Measurements from ENCODE around the gene CIAO1. TPM values are rescaled to one million over a fixed set of nuclear protein-coding genes. Genes with fewer than 3 reads are reported as not detected.

Gene CIAO1
- total RNA-seq, 3 donors from 2014 or later, result 57.5 to 67.1 (median 60.6) TPM

- intact Hi-C loops (cut with DNase I, micrococcal nuclease), result no loop called here
- H3K4me3 ChIP-seq, result no peak overlapping the region
- no peak for ATAC-seq
These were observed 25.5 kb upstream of the CIAO1 start for GRCh38 chr2:96240341-96241038.

DNA sequence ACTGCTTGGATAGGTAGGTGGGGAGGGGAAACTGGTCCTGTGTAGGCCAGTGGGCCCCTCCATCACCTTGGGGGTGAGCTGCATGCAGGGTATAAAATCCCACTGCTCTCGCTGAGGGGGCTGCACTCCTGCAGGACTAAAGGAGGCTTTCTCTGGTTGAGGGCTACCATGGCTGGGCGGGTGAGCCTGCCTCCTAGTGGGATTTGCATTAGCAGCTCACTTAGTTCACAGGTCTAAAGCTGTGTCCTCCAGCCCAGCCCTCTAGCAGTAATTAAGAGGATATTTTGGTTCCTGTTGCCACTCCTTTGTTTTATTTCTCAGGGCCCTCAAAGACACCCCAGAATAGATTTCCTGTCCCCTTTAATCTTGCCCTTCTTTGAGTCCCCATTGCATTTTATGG, 24.8 kb upstream of the CIAO1 start:
- Histone ChIP-seq H3K4me1 (ENCODE audit: low read depth) (no peaks in the 10 kb centered on the region), H3K9me3 (no peaks in the 10 kb centered on the region), H3K36me3 (ENCODE audit: low read depth) (no peaks in the 10 kb centered on the region), H3K4me3 (no peak overlapping the region)
- TF ChIP-seq, protein P1, sequence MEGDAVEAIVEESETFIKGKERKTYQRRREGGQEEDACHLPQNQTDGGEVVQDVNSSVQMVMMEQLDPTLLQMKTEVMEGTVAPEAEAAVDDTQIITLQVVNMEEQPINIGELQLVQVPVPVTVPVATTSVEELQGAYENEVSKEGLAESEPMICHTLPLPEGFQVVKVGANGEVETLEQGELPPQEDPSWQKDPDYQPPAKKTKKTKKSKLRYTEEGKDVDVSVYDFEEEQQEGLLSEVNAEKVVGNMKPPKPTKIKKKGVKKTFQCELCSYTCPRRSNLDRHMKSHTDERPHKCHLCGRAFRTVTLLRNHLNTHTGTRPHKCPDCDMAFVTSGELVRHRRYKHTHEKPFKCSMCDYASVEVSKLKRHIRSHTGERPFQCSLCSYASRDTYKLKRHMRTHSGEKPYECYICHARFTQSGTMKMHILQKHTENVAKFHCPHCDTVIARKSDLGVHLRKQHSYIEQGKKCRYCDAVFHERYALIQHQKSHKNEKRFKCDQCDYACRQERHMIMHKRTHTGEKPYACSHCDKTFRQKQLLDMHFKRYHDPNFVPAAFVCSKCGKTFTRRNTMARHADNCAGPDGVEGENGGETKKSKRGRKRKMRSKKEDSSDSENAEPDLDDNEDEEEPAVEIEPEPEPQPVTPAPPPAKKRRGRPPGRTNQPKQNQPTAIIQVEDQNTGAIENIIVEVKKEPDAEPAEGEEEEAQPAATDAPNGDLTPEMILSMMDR (IDR thresholded peaks at IDR 0.05), result no peak
- DNase-seq, result no peak
- intact Hi-C loops (cut with DNase I, micrococcal nuclease), result no loop called here
- ATAC-seq, result no peak

More at GRCh38 chr2:96240341-96241038, 25.5 kb upstream of the CIAO1 start:
- Histone ChIP-seq H3K36me3 (ENCODE audit: low read depth) (no peaks in the 10 kb centered on the region), H3K4me1 (ENCODE audit: low read depth) (no peaks in the 10 kb centered on the region), H3K9me3 (no peaks in the 10 kb centered on the region)
- TF ChIP-seq, protein P1 (IDR thresholded peaks at IDR 0.05), result no peak
- DNase-seq, result no peak

DNA sequence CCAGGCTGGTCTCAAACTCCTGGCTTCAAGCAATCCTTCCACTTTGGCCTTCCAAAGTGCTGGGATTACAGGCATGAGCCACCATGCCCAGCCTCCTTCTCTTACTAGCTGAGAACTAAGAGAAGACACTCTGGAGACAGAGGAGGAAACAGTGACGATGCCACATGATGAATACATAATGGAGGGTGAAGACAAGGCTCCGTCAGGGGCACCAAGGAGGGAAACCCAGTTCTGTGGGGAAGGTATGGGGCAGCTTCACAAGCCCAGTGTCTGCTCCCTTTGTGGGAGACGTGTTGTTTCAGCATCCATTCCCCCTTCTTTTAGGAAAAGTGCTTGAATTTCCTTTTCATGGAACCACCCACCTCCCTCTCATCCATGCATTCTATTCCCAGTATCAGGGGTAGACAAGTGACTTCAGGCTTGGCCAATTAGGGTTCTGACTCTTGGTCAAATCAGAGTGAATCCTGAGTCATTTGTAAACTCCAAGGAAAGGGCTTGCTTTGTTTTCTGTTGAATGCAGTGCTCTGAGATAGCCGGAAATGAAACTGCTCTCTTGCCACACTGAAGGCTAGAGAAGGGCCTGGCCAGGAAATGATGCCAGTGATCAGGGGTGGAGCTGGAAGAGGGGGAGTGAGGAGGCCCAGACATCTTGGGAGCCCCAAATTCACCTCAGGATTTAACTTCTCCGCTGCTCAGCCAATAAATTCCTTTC, 24.0 kb upstream of the CIAO1 start:
- intact Hi-C loops (cut with DNase I, micrococcal nuclease), result no loop called here
- no peaks in the 10 kb centered on the region for H3K9me3 ChIP-seq
- no peak overlapping the region for H3K4me3 ChIP-seq
- peak in 1 of 3 donors; percentile 43 for DNase-seq
- TF ChIP-seq, protein P1 (IDR thresholded peaks at IDR 0.05), result no peak
- ATAC-seq, result peak; percentile 78
- H3K36me3 ChIP-seq (ENCODE audit: low read depth), result no peaks in the 10 kb centered on the region
- H3K4me1 ChIP-seq (ENCODE audit: low read depth), result no peaks in the 10 kb centered on the region

GRCh38 chr2:96243843-96244242, 22.2 kb upstream of the CIAO1 start:
- intact Hi-C loops (cut with DNase I, micrococcal nuclease), result no loop called here
- Histone ChIP-seq H3K9me3 (no peaks in the 10 kb centered on the region), H3K36me3 (ENCODE audit: low read depth) (no peaks in the 10 kb centered on the region), H3K4me3 (no peak overlapping the region), H3K4me1 (ENCODE audit: low read depth) (no peaks in the 10 kb centered on the region)
- DNase-seq (no peak), ATAC-seq (no peak)
- TF ChIP-seq, protein P1 (IDR thresholded peaks at IDR 0.05), result no peak

- Histone ChIP-seq H3K4me3 (no peak overlapping the region), H3K4me1 (ENCODE audit: low read depth) (no peaks in the 10 kb centered on the region), H3K9me3 (no peaks in the 10 kb centered on the region), H3K36me3 (ENCODE audit: low read depth) (no peaks in the 10 kb centered on the region)
- ATAC-seq, result peak; percentile 35
- intact Hi-C loops (cut with DNase I, micrococcal nuclease), result no loop called here
- TF ChIP-seq, protein P1 (IDR thresholded peaks at IDR 0.05), result no peak
- no peak for DNase-seq
These were observed 20.2 kb upstream of the CIAO1 start for GRCh38 chr2:96245609-96246390.
